Measurements from ENCODE around the gene SLC2A13.

SLC2A13 gene

DNA sequence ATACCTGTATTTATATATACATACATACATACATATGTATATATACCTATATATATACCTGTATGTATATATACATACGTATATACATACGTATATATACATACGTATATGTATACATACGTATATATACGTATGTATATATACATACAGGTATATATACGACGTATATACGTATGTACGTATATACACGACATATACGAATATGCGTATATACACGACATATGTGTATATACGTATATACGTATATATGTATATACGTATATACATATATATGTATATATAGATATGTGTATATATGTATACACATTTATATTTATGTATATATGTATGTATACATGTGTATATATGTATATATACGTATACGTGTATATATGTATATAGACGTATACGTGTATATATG is 393.5 kb downstream of the SLC2A13 start:
- DNase-seq: no peak

All from NCI-H2029 (cell line).